Measurements from ENCODE around the gene FBXO34.
A peak's percentile ranks its signal among the peaks of the same experiment; 100 is the strongest.

The FBXO34 gene

GRCh38 chr14:55347748-55348147 lies 76.5 kb downstream of the FBXO34 start:
- peak; percentile 57 for DNase-seq (ENCODE audit: low spot score)

- DNase-seq (ENCODE audit: low spot score): no peak
Observed at GRCh38 chr14:55348766-55349453, 77.7 kb downstream of the FBXO34 start.

GRCh38 chr14:55349565-55349964 lies 78.3 kb downstream of the FBXO34 start:
- DNase-seq (ENCODE audit: low spot score): no peak

- DNase-seq (ENCODE audit: low spot score): no peak
Observed at GRCh38 chr14:55350461-55350860, 79.2 kb downstream of the FBXO34 start.

- no peak for DNase-seq (ENCODE audit: low spot score)
Observed at GRCh38 chr14:55351111-55351510, 79.9 kb downstream of the FBXO34 start.

- DNase-seq (ENCODE audit: low spot score): no peak
Observed at GRCh38 chr14:55352201-55352600, 81.0 kb downstream of the FBXO34 start.

- peak; percentile 63 for DNase-seq (ENCODE audit: low spot score)
Observed at GRCh38 chr14:55353686-55354467, 82.7 kb downstream of the FBXO34 start.

GRCh38 chr14:55354500-55354899 lies 83.3 kb downstream of the FBXO34 start:
- peak; percentile 52 for DNase-seq (ENCODE audit: low spot score)

- DNase-seq (ENCODE audit: low spot score): no peak
Observed at GRCh38 chr14:55355922-55356321, 84.7 kb downstream of the FBXO34 start.

- DNase-seq (ENCODE audit: low spot score): no peak
Observed at GRCh38 chr14:55356913-55357312, 85.7 kb downstream of the FBXO34 start.

- no peak for DNase-seq (ENCODE audit: low spot score)
Observed at GRCh38 chr14:55359307-55359706, 88.1 kb downstream of the FBXO34 start.

GRCh38 chr14:55361190-55361589 lies 90.0 kb downstream of the FBXO34 start:
- no peak for DNase-seq (ENCODE audit: low spot score)

- DNase-seq (ENCODE audit: low spot score): no peak
Observed at GRCh38 chr14:55366271-55366670, 95.0 kb downstream of the FBXO34 start.

- no peak for DNase-seq (ENCODE audit: low spot score)
Observed at GRCh38 chr14:55370883-55371455, 99.7 kb downstream of the FBXO34 start.

GRCh38 chr14:55372423-55372822 lies 101.2 kb downstream of the FBXO34 start:
- no peak for DNase-seq (ENCODE audit: low spot score)

- no peak for DNase-seq (ENCODE audit: low spot score)
Observed at GRCh38 chr14:55372825-55373224, 101.6 kb downstream of the FBXO34 start.

GRCh38 chr14:55373784-55374705 lies 102.8 kb downstream of the FBXO34 start:
- DNase-seq (ENCODE audit: low spot score): no peak

- DNase-seq (ENCODE audit: low spot score): no peak
Observed at GRCh38 chr14:55374771-55375170, 103.5 kb downstream of the FBXO34 start.

GRCh38 chr14:55377236-55377635 lies 106.0 kb downstream of the FBXO34 start:
- no peak for DNase-seq (ENCODE audit: low spot score)

- DNase-seq (ENCODE audit: low spot score): no peak
Observed at GRCh38 chr14:55381040-55381439, 109.8 kb downstream of the FBXO34 start.

- no peak for DNase-seq (ENCODE audit: low spot score)
Observed at GRCh38 chr14:55381561-55381960, 110.3 kb downstream of the FBXO34 start.

- no peak for DNase-seq (ENCODE audit: low spot score)
Observed at GRCh38 chr14:55382483-55382882, 111.3 kb downstream of the FBXO34 start.
